ENCODE results near the gene UMAD1. TPM values are rescaled to one million over a fixed set of nuclear protein-coding genes. Genes with fewer than 3 reads are reported as not detected.

UMAD1 gene
- total RNA-seq, 2 experiments from 2014 or later = 11.0 to 15.3 TPM

DNA sequence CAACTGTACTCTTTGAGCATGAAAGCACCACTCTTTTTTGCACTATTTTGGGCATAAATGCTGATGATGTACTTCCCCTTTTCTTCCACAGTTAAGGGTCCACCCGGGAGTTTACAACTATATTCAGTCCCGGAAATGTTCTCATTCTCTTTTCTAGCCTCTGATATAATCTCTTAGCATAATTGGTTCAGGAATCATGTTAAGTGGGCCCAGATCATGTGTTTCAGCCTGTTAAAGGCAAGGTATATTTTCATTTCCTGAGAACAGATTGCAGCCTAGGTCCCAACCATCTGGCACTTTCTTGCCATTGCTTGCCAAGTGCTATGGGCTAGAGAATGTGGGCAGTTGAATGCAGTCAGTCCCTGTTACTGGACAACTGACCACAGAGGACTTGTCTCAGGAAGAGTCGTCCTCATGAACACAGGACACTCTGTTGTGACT is 216.6 kb downstream of the UMAD1 start:
- no peaks in the 10 kb centered on the region for H3K4me1 ChIP-seq (ENCODE audit: insufficient read depth, low read length)
- H3K9me3 ChIP-seq (ENCODE audit: control insufficient read depth in 1 of 2, insufficient read depth in 1 of 2, low read length in 2 of 2) = peaks cover 10 to 17% of the 10 kb centered on the region in 2 experiments
- Mint-ChIP-seq H3K4me1 (ENCODE audit: low read depth) (peaks cover 6% of the 10 kb centered on the region), H3K9me3 (peaks cover 10% of the 10 kb centered on the region), H3K4me3 (no peak overlapping the region), H3K27ac (no peak overlapping the region), H3K36me3 (ENCODE audit: low read depth) (peaks cover 33% of the 10 kb centered on the region), H3K27me3 (no peaks in the 10 kb centered on the region)
- intact Hi-C loops (cut with DNase I, micrococcal nuclease) = no loop called here
- TF ChIP-seq, protein P1, sequence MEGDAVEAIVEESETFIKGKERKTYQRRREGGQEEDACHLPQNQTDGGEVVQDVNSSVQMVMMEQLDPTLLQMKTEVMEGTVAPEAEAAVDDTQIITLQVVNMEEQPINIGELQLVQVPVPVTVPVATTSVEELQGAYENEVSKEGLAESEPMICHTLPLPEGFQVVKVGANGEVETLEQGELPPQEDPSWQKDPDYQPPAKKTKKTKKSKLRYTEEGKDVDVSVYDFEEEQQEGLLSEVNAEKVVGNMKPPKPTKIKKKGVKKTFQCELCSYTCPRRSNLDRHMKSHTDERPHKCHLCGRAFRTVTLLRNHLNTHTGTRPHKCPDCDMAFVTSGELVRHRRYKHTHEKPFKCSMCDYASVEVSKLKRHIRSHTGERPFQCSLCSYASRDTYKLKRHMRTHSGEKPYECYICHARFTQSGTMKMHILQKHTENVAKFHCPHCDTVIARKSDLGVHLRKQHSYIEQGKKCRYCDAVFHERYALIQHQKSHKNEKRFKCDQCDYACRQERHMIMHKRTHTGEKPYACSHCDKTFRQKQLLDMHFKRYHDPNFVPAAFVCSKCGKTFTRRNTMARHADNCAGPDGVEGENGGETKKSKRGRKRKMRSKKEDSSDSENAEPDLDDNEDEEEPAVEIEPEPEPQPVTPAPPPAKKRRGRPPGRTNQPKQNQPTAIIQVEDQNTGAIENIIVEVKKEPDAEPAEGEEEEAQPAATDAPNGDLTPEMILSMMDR (IDR thresholded peaks at IDR 0.05) = no peak
- ChIA-PET CTCF (no interaction called here), POLR2A (no interaction called here)
- H3K27ac ChIP-seq (ENCODE audit: low read depth in 1 of 2, low read length in 2 of 2) = no peak overlapping the region
- no peaks in the 10 kb centered on the region for H3K36me3 ChIP-seq (ENCODE audit: insufficient read depth, low read length)
- H3K27me3 ChIP-seq (ENCODE audit: control insufficient read depth in 1 of 2, insufficient read depth in 2 of 2, low read length in 2 of 2) = no peaks in the 10 kb centered on the region
- ATAC-seq (ENCODE audit: poor library complexity) (no peak), DNase-seq (no peak)
- H3K4me3 ChIP-seq (ENCODE audit: low read length) = no peak overlapping the region

DNA sequence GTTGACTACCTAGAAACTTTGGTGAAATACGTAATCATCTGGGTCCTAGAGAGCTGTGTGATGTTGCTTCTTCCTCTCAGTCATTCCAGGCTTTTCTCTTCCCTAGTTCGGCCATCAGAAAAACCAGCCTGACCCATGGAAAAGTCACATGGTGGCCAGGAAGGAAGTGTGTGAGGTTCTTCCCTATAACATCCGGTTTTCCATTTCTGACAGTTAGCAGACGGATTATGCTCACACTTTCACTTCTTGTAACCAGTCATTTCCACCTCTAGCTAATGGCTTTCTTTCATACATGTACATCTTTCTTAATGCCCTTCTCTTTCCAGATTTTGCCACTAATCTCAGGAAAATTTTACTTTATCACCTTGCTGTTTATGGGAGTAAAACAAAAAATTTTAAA is 218.0 kb downstream of the UMAD1 start:
- no peaks in the 10 kb centered on the region for H3K27me3 Mint-ChIP-seq
- intact Hi-C loops (cut with DNase I, micrococcal nuclease) = no loop called here
- H3K9me3 Mint-ChIP-seq = peaks cover 9% of the 10 kb centered on the region
- peaks cover 6% of the 10 kb centered on the region for H3K4me1 Mint-ChIP-seq (ENCODE audit: low read depth)
- Histone ChIP-seq H3K27me3 (ENCODE audit: control insufficient read depth in 1 of 2, insufficient read depth in 2 of 2, low read length in 2 of 2) (no peaks in the 10 kb centered on the region), H3K4me1 (ENCODE audit: insufficient read depth, low read length) (no peaks in the 10 kb centered on the region), H3K27ac (ENCODE audit: low read depth in 1 of 2, low read length in 2 of 2) (no peak overlapping the region), H3K4me3 (ENCODE audit: low read length) (no peak overlapping the region), H3K9me3 (ENCODE audit: control insufficient read depth in 1 of 2, insufficient read depth in 1 of 2, low read length in 2 of 2) (peaks cover 10 to 17% of the 10 kb centered on the region in 2 experiments), H3K36me3 (ENCODE audit: insufficient read depth, low read length) (no peaks in the 10 kb centered on the region)
- no peak overlapping the region for H3K4me3 Mint-ChIP-seq
- TF ChIP-seq, protein P1 (IDR thresholded peaks at IDR 0.05) = no peak
- no peak for DNase-seq
- ChIA-PET CTCF (no interaction called here), POLR2A (interaction anchor here (1.1 kb wide), 1 partner anchor 17 kb away, joined by 4 read pairs; no protein-coding TSS in a partner anchor)
- no peak overlapping the region for H3K27ac Mint-ChIP-seq
- H3K36me3 Mint-ChIP-seq (ENCODE audit: low read depth) = peaks cover 20% of the 10 kb centered on the region
- ATAC-seq (ENCODE audit: poor library complexity) = no peak

DNA sequence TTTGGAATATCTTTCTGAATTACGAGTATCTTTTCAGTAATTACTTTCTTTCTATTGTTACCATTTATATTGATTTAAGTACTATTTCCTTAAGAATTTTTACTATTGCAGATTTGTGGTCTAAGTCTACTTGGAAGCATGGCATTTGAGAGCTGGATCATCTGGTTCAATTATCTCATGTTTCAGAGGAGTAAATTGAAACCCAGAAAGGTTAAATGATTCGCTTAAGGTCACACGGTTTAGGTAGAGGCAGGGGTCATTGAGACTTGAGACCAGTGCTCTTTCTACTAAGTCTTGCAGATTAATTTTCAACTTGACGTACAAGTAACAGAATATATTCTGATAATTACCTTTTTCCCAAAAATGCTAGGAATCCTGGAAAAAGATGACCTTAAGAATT is 218.9 kb downstream of the UMAD1 start:
- Mint-ChIP-seq H3K9me3 (peaks cover 6% of the 10 kb centered on the region), H3K4me1 (ENCODE audit: low read depth) (peaks cover 6% of the 10 kb centered on the region), H3K36me3 (ENCODE audit: low read depth) (peaks cover 14% of the 10 kb centered on the region), H3K27ac (no peak overlapping the region), H3K27me3 (no peaks in the 10 kb centered on the region), H3K4me3 (no peak overlapping the region)
- intact Hi-C loops (cut with DNase I, micrococcal nuclease) = no loop called here
- TF ChIP-seq, protein P1 (IDR thresholded peaks at IDR 0.05) = no peak
- Histone ChIP-seq H3K27ac (ENCODE audit: low read depth in 1 of 2, low read length in 2 of 2) (no peak overlapping the region), H3K9me3 (ENCODE audit: control insufficient read depth in 1 of 2, insufficient read depth in 1 of 2, low read length in 2 of 2) (peaks cover 10 to 15% of the 10 kb centered on the region in 2 experiments), H3K4me1 (ENCODE audit: insufficient read depth, low read length) (no peaks in the 10 kb centered on the region), H3K4me3 (ENCODE audit: low read length) (no peak overlapping the region), H3K36me3 (ENCODE audit: insufficient read depth, low read length) (no peaks in the 10 kb centered on the region), H3K27me3 (ENCODE audit: control insufficient read depth in 1 of 2, insufficient read depth in 2 of 2, low read length in 2 of 2) (no peaks in the 10 kb centered on the region)
- DNase-seq (no peak), ATAC-seq (ENCODE audit: poor library complexity) (no peak)
- CTCF ChIA-PET = no interaction called here
- POLR2A ChIA-PET = no interaction called here

Measured in CD4-positive, alpha-beta T cell (primary cell).